GM12801 (cell line): ENCODE data around the gene IDNK.

Source experiments
- CTCF ChIP-seq: IDR thresholded peaks from one replicate; pipeline ENCODE4 v1.5.1; 2011; ENCODE audit warnings: control low read depth; ENCODE audit not compliant: insufficient read length; ENCODE audit errors: extremely low read depth

Gene IDNK

GRCh38 chr9:83622939-83623678, at the start of gene IDNK:
Gene IDNK, plus strand, starts transcription at chr9:83623143. Its CDS starts 29 bp downstream, at chr9:83623172.
- TF ChIP-seq CTCF, result no peak

GRCh38 chr9:83574482-83574881, 48.5 kb upstream of the IDNK start:
- TF ChIP-seq CTCF, result no peak

GRCh38 chr9:83582029-83582428, 40.9 kb upstream of the IDNK start:
- TF ChIP-seq CTCF, result no peak

- no peak for TF ChIP-seq CTCF
These were observed 39.6 kb upstream of the IDNK start for GRCh38 chr9:83583151-83584014.

GRCh38 chr9:83584995-83585394, 37.9 kb upstream of the IDNK start:
- TF ChIP-seq CTCF, result no peak

- TF ChIP-seq CTCF, result no peak
These were observed 34.7 kb upstream of the IDNK start for GRCh38 chr9:83588256-83588655.

- no peak for TF ChIP-seq CTCF
These were observed 25.9 kb upstream of the IDNK start for GRCh38 chr9:83596899-83597504.
